Measurements from ENCODE around the gene RELN.

DNA sequence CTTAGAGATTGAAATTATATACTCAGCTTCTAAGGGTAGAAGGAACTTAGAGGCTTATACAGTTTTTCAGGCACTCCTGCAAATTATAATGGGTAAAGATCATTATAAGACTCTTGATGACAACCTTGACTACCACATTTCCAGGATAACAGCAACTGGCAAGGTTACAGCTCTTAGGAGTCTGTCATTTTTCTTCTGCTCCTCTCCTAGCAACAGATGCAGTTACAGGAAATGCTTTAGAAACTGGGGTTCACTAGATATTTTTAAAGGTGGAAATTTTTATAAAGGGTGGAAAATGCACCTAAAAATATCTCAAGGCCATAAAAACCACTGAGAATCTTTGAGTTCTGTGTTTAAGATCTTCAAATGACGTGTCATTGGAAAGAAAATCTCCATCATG is 185.8 kb downstream of the RELN start:
- TF ChIP-seq MTA2 (IDR thresholded peaks at IDR 0.05; ENCODE audit: low read depth), result no peak
- TF ChIP-seq, protein P1, sequence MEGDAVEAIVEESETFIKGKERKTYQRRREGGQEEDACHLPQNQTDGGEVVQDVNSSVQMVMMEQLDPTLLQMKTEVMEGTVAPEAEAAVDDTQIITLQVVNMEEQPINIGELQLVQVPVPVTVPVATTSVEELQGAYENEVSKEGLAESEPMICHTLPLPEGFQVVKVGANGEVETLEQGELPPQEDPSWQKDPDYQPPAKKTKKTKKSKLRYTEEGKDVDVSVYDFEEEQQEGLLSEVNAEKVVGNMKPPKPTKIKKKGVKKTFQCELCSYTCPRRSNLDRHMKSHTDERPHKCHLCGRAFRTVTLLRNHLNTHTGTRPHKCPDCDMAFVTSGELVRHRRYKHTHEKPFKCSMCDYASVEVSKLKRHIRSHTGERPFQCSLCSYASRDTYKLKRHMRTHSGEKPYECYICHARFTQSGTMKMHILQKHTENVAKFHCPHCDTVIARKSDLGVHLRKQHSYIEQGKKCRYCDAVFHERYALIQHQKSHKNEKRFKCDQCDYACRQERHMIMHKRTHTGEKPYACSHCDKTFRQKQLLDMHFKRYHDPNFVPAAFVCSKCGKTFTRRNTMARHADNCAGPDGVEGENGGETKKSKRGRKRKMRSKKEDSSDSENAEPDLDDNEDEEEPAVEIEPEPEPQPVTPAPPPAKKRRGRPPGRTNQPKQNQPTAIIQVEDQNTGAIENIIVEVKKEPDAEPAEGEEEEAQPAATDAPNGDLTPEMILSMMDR (IDR thresholded peaks at IDR 0.05 in 2 of 3, conservative IDR thresholded peaks at IDR 0.05 in 1 of 3; ENCODE audit: insufficient read depth in 2 of 3, low read depth in 1 of 3, low read length in 3 of 3), result no peak
